Effector memory CD8-positive, alpha-beta T cell (primary cell): ENCODE data around the gene CDKAL1.

Source experiments
- ATAC-seq: fragments of 150-1000 bp; cut with Tn5 transposase; replicated peaks from 2 replicates; pipeline ENCODE4 v1.10.0; 2021; ENCODE audit warnings: mild to moderate bottlenecking, moderate library complexity
- DNase-seq, 3 experiments: peaks; one replicate each; pipeline ENCODE4 v3.0.0; 2021
- H3K27ac Mint-ChIP-seq, 2 donors: one replicate each; pipeline ENCODE4 v1.8.0; 2022; ENCODE audit warnings: mild to moderate bottlenecking in 2 of 2, mixed read lengths in 2 of 2, moderate library complexity in 2 of 2
- H3K27me3 Mint-ChIP-seq, 2 donors: one replicate each; pipeline ENCODE4 v1.8.0; 2022; ENCODE audit warnings: mixed read lengths in 2 of 2
- H3K36me3 Mint-ChIP-seq: one replicate; pipeline ENCODE4 v1.8.0; 2022; ENCODE audit warnings: mild to moderate bottlenecking, moderate library complexity, mixed read lengths; ENCODE audit not compliant: insufficient read depth
- H3K4me1 Mint-ChIP-seq, 2 donors: one replicate each; pipeline ENCODE4 v1.8.0; 2022; ENCODE audit warnings: low read depth in 2 of 2, mixed read lengths in 2 of 2
- H3K4me3 Mint-ChIP-seq, 2 donors: one replicate each; pipeline ENCODE4 v1.8.0; 2022; ENCODE audit warnings: mild to moderate bottlenecking in 2 of 2, mixed read lengths in 2 of 2, moderate library complexity in 2 of 2
- H3K9me3 Mint-ChIP-seq, 2 donors: one replicate each; pipeline ENCODE4 v1.8.0; 2022; ENCODE audit warnings: mixed read lengths in 2 of 2

CDKAL1 gene

GRCh38 chr6:20565342-20565741, 31.1 kb downstream of the CDKAL1 start:
- Mint-ChIP-seq H3K27ac (peak overlapping the region in 1 of 2 donors; percentile 46), H3K9me3 (no peaks in the 10 kb centered on the region), H3K36me3 (peaks cover 5% of the 10 kb centered on the region), H3K27me3 (no peaks in the 10 kb centered on the region), H3K4me3 (no peak overlapping the region), H3K4me1 (peaks cover 0 to 4% of the 10 kb centered on the region in 2 donors)
- DNase-seq = no peak
- ATAC-seq = no peak

- peaks cover 5% of the 10 kb centered on the region for H3K36me3 Mint-ChIP-seq
- no peak for DNase-seq
- peak overlapping the region in 1 of 2 donors; percentile 46 for H3K27ac Mint-ChIP-seq
Measured at GRCh38 chr6:20566109-20566508, 31.9 kb downstream of the CDKAL1 start.

DNA sequence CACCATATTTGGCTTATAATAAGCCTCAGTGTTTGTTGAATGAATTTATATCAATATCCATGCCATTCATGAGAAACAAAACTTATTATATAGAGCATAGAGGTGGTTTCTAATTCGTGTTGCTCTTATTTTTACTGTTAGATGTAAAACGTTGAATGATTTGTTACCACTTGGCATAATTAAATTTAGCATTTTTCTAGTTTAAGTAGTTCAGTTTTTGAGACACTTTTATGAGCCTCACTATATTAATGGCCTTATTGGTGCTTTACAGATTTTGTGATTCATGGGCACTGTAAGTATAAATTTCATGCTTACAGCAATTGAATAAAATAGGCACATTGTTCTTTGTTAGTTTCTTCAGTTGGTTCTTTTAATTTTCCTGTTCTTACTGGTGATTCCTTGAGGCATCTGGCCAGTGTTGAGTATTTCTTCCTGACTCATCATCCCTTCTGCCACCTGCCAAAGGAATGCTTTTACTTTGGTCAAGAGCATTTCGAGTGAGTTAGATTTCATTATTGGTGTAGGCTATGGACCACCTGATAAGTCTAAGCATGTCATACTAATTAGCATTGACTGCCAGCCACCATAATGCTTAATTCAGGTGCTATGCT, 34.8 kb downstream of the CDKAL1 start:
- Mint-ChIP-seq H3K4me3 (no peak overlapping the region), H3K36me3 (peaks cover 5% of the 10 kb centered on the region), H3K4me1 (peaks cover 0 to 8% of the 10 kb centered on the region in 2 donors), H3K9me3 (no peaks in the 10 kb centered on the region), H3K27ac (no peak overlapping the region), H3K27me3 (no peaks in the 10 kb centered on the region)
- no peak for ATAC-seq
- DNase-seq = no peak

More at GRCh38 chr6:20566109-20566508, 31.9 kb downstream of the CDKAL1 start:
- Mint-ChIP-seq H3K9me3 (no peaks in the 10 kb centered on the region), H3K4me1 (peaks cover 0 to 4% of the 10 kb centered on the region in 2 donors), H3K4me3 (no peak overlapping the region), H3K27me3 (no peaks in the 10 kb centered on the region)
- no peak for ATAC-seq

GRCh38 chr6:20571261-20571660, 37.0 kb downstream of the CDKAL1 start:
- DNase-seq (no peak), ATAC-seq (no peak)
- Mint-ChIP-seq H3K4me1 (peaks cover 0 to 5% of the 10 kb centered on the region in 2 donors), H3K27ac (no peak overlapping the region), H3K36me3 (peaks cover 5% of the 10 kb centered on the region), H3K27me3 (no peaks in the 10 kb centered on the region), H3K4me3 (no peak overlapping the region), H3K9me3 (no peaks in the 10 kb centered on the region)

- Mint-ChIP-seq H3K36me3 (peaks cover 8% of the 10 kb centered on the region), H3K9me3 (no peaks in the 10 kb centered on the region), H3K27me3 (no peaks in the 10 kb centered on the region), H3K4me3 (no peak overlapping the region), H3K4me1 (peaks cover 0 to 7% of the 10 kb centered on the region in 2 donors), H3K27ac (no peak overlapping the region)
- DNase-seq (no peak), ATAC-seq (no peak)
Measured at GRCh38 chr6:20572288-20572687, 38.0 kb downstream of the CDKAL1 start.

- ATAC-seq = no peak
- Mint-ChIP-seq H3K36me3 (peaks cover 8% of the 10 kb centered on the region), H3K27ac (no peak overlapping the region), H3K4me1 (peaks cover 0 to 7% of the 10 kb centered on the region in 2 donors), H3K9me3 (no peaks in the 10 kb centered on the region), H3K4me3 (no peak overlapping the region), H3K27me3 (no peaks in the 10 kb centered on the region)
- DNase-seq = no peak
Measured at GRCh38 chr6:20572940-20573339, 38.7 kb downstream of the CDKAL1 start.

GRCh38 chr6:20574355-20574754, 40.1 kb downstream of the CDKAL1 start:
- peak overlapping the region in 1 of 2 donors; percentile 13 for H3K27ac Mint-ChIP-seq
- no peak for ATAC-seq
- H3K9me3 Mint-ChIP-seq = no peaks in the 10 kb centered on the region
- no peaks in the 10 kb centered on the region for H3K27me3 Mint-ChIP-seq
- no peak for DNase-seq
- peaks cover 16% of the 10 kb centered on the region for H3K36me3 Mint-ChIP-seq
- no peak overlapping the region for H3K4me3 Mint-ChIP-seq
- H3K4me1 Mint-ChIP-seq = peaks cover 0 to 5% of the 10 kb centered on the region in 2 donors

GRCh38 chr6:20575125-20575524, 40.9 kb downstream of the CDKAL1 start:
- Mint-ChIP-seq H3K4me3 (no peak overlapping the region), H3K9me3 (no peaks in the 10 kb centered on the region), H3K36me3 (peaks cover 11% of the 10 kb centered on the region), H3K27ac (no peak overlapping the region), H3K4me1 (peaks cover 0 to 5% of the 10 kb centered on the region in 2 donors), H3K27me3 (no peaks in the 10 kb centered on the region)
- DNase-seq = no peak
- no peak for ATAC-seq

DNA sequence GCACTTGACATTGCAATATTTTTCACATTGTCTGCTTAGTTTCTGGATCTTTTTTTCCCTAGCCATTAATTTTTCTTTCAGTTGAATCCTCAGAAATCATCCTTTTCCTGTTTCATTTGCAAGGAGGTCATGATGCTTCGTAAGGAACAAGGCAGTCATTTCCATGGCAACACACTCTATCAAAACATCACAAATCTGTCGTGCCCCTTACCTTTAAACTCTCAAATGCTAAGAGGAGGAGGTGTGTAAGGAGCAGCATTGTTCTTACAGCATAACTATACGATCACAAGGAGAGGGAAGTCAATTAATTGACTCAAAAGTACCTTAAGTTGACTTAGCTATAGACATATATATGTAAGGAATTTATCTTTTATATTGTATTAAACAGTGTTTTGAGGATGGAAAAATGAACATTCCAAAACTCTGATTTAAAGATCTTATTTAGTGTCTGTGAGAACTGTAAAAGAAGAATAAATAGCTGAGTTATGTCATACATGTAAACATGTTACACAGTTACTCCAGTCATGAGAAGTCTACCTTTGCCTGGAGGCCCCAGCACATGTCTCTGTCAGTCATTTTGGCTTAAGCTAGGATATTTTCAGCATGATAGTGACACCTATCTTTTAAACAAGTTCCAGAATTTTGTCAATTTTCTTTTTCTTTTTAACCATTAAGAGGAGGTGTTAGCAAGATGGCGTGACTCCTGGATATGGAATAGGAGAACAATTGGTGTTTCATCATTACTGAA, 41.6 kb downstream of the CDKAL1 start:
- no peak for ATAC-seq
- no peak for DNase-seq
- H3K27ac Mint-ChIP-seq = no peak overlapping the region
- H3K9me3 Mint-ChIP-seq = no peaks in the 10 kb centered on the region
- peaks cover 0 to 5% of the 10 kb centered on the region in 2 donors for H3K4me1 Mint-ChIP-seq
- no peak overlapping the region for H3K4me3 Mint-ChIP-seq
- H3K36me3 Mint-ChIP-seq = peaks cover 15% of the 10 kb centered on the region
- H3K27me3 Mint-ChIP-seq = no peaks in the 10 kb centered on the region

DNA sequence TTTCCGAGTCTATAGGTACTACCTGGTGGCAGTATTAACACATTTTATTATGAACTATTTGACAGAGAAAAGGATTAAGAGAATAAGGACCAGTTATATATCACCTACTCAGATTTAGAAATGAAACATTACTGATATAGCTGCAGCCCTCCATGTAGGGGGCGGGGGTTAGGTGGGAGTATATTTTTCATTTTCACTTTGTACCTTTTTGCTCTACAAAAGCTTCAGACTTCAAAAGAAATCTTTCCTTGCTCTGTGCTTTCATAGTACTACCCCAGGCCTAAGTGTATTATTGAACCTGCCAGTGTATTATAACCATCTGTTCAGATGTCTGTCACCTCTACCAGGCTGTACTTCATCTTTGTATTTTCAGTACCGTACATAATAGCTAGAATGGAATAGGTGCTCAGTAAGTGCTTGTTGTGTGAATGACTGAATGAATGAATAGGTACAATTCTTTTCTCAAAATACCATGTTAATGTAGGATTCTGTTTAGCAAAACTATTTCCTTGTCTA, 43.0 kb downstream of the CDKAL1 start:
- DNase-seq (no peak), ATAC-seq (no peak)
- peaks cover 18% of the 10 kb centered on the region for H3K36me3 Mint-ChIP-seq
- H3K4me1 Mint-ChIP-seq = peaks cover 0 to 2% of the 10 kb centered on the region in 2 donors
- H3K27ac Mint-ChIP-seq = no peak overlapping the region
- H3K9me3 Mint-ChIP-seq = no peaks in the 10 kb centered on the region
- H3K27me3 Mint-ChIP-seq = no peaks in the 10 kb centered on the region
- no peak overlapping the region for H3K4me3 Mint-ChIP-seq

GRCh38 chr6:20581070-20581469, 46.8 kb downstream of the CDKAL1 start:
- Mint-ChIP-seq H3K9me3 (no peaks in the 10 kb centered on the region), H3K4me1 (peaks cover 7 to 12% of the 10 kb centered on the region in 2 donors), H3K36me3 (peaks cover 21% of the 10 kb centered on the region), H3K27ac (no peak overlapping the region), H3K27me3 (no peaks in the 10 kb centered on the region), H3K4me3 (no peak overlapping the region)
- DNase-seq (no peak), ATAC-seq (no peak)

GRCh38 chr6:20582586-20583443, 48.6 kb downstream of the CDKAL1 start:
- peaks cover 18% of the 10 kb centered on the region for H3K36me3 Mint-ChIP-seq
- H3K27ac Mint-ChIP-seq = no peak overlapping the region
- ATAC-seq = no peak
- H3K4me3 Mint-ChIP-seq = no peak overlapping the region
- no peak for DNase-seq
- H3K27me3 Mint-ChIP-seq = no peaks in the 10 kb centered on the region
- H3K4me1 Mint-ChIP-seq = peaks cover 6 to 12% of the 10 kb centered on the region in 2 donors
- no peaks in the 10 kb centered on the region for H3K9me3 Mint-ChIP-seq

GRCh38 chr6:20583444-20583800, 49.2 kb downstream of the CDKAL1 start:
- H3K27me3 Mint-ChIP-seq = no peaks in the 10 kb centered on the region
- peaks cover 13% of the 10 kb centered on the region for H3K36me3 Mint-ChIP-seq
- no peak overlapping the region for H3K4me3 Mint-ChIP-seq

More at GRCh38 chr6:20583444-20583800, 49.2 kb downstream of the CDKAL1 start:
- ATAC-seq = no peak
- Mint-ChIP-seq H3K9me3 (no peaks in the 10 kb centered on the region), H3K27ac (no peak overlapping the region), H3K4me1 (peaks cover 6 to 12% of the 10 kb centered on the region in 2 donors)
- no peak for DNase-seq
